ENCODE measurements around the gene TMEM80. TPM values are rescaled to one million over a fixed set of nuclear protein-coding genes. Genes with fewer than 3 reads are reported as not detected.

The TMEM80 gene
- total and polyA plus RNA-seq, 10 of the 15 experiments (the other 5 are each of a cell fraction or from before 2014, with no cell fraction given) = 6.7 to 30.9 (median 20.7) TPM

DNA sequence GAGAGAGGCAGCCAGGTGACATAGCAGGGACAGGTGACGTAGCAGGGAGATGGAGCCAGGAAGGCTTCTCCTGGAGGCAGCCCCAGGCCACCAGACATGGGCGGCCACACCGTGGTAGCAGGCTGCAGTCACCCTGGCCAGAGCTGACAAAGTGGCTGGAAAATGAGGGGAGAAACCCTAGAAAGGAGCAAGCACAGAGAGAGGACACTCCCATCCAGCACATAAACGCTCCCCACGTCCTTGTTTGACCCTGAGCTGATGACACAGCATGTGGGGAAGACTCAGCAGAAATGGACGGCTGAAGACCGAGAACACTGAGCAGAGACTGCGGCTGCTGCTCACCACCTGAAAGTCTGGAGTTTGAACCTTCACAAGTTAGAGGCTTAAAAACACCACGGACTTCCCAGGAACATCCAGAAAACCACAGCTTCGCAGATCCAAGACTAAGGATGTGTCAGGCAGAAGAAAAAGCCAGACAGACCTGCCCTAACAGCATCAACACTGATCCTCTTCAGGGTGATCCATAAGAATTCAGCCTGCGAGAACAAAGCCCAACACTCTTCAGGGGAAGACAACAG lies 29.8 kb upstream of the TMEM80 start (continued):
- no peak for TF ChIP-seq BCL3 (IDR thresholded peaks at IDR 0.05; ENCODE audit: borderline replicate concordance, insufficient read depth, low read depth, low read length, poor library complexity, severe bottlenecking)
- TF ChIP-seq MEF2A (IDR thresholded peaks at IDR 0.05; ENCODE audit: insufficient read depth, low read depth, low read length) = no peak
- no peak for TF ChIP-seq CREB1 (IDR thresholded peaks at IDR 0.05; ENCODE audit: low read depth)

- ChIA-PET SMC1A (ENCODE audit: uncharacterized antibody, unreplicated experiment) (interaction anchor here (1.2 kb wide), 1 partner anchor 23 kb away, joined by 3 read pairs; no protein-coding TSS in a partner anchor), CTCF (interaction anchor here (0.6 to 2.8 kb wide), 4 partner anchors 12 to 92 kb away, joined by 3 to 17 read pairs (median 4); no protein-coding TSS in a partner anchor), POLR2A (interaction anchor here (1.6 kb wide), 1 partner anchor 13 kb away, joined by 3 read pairs; no protein-coding TSS in a partner anchor), RAD21 (ENCODE audit: unreplicated experiment) (interaction anchor here (1.0 kb wide), 1 partner anchor 52 kb away, joined by 5 read pairs; no protein-coding TSS in a partner anchor)
- Histone ChIP-seq H4K20me1 (ENCODE audit: control insufficient read depth, insufficient read depth) (no peaks in the 10 kb centered on the region), H3K4me2 (ENCODE audit: control insufficient read depth, insufficient read depth) (no peak overlapping the region), H3K79me2 (ENCODE audit: control insufficient read depth, insufficient read depth, low read length) (no peaks in the 10 kb centered on the region), H3K9ac (ENCODE audit: control insufficient read depth, insufficient read depth, low read length) (no peak overlapping the region), H3K9me3 (replicated peaks; ENCODE audit: control insufficient read depth, insufficient read depth, low read length) (no peaks in the 10 kb centered on the region), H3K27ac (ENCODE audit: control insufficient read depth, insufficient read depth) (no peak overlapping the region), H3K36me3 (ENCODE audit: control insufficient read depth in 2 of 2, insufficient read depth in 2 of 2, low read length in 1 of 2) (peaks cover 6 to 9% of the 10 kb centered on the region in 2 experiments; a peak in 3 of 4 replicates), H3K4me3 (no peak overlapping the region), H3K27me3 (replicated peaks in 1 of 2; ENCODE audit: control insufficient read depth in 2 of 2, insufficient read depth in 2 of 2, low read length in 1 of 2) (no peaks in the 10 kb centered on the region), H3K4me1 (ENCODE audit: control insufficient read depth, insufficient read depth, low read length) (no peaks in the 10 kb centered on the region), H2AFZ (ENCODE audit: control insufficient read depth, low read depth, low read length) (no peak overlapping the region)
- BruUV-seq (replicated peaks) = no TSS peak
- ATAC-seq (no peak), FAIRE-seq (no peak), DNase-seq (ENCODE audit: low read depth, low spot score) (no peak)
- 98% methylated on average over 8 of the region's 8 CpGs for WGBS (ENCODE audit: insufficient coverage, insufficient replicate concordance, low lambda C conversion rate, missing lambda C conversion rate)
- intact Hi-C loops (cut with micrococcal nuclease; ENCODE audit: unreplicated experiment) (no loop called here), in situ Hi-C loops (cut with MboI) (no loop called here)
- TF ChIP-seq SMAD5 (IDR thresholded peaks at IDR 0.05; ENCODE audit: low read depth) = no peak
- TF ChIP-seq STAT3 (IDR thresholded peaks at IDR 0.05; ENCODE audit: low read depth, low read length) = no peak
- no peak for TF ChIP-seq PML (IDR thresholded peaks at IDR 0.05; ENCODE audit: low read length)
- no peak for TF ChIP-seq PAX5 (IDR thresholded peaks at IDR 0.05; ENCODE audit: borderline replicate concordance, low read depth, low read length)
- no peak for TF ChIP-seq E2F8 (IDR thresholded peaks at IDR 0.05; ENCODE audit: low read depth, partially characterized antibody)
- no peak for TF ChIP-seq CBFB (IDR thresholded peaks at IDR 0.05; ENCODE audit: low read depth)
- TF ChIP-seq PRDM15 (CRISPR knock-in tag; IDR thresholded peaks at IDR 0.05) = no peak
- no peak for TF ChIP-seq EGR1 (IDR thresholded peaks at IDR 0.05; ENCODE audit: borderline replicate concordance in 1 of 2, low read depth in 2 of 2, low read length in 2 of 2)
- TF ChIP-seq ZZZ3 (IDR thresholded peaks at IDR 0.05; ENCODE audit: control insufficient read depth, insufficient read length, low read depth) = no peak
- TF ChIP-seq NFIC (IDR thresholded peaks at IDR 0.05; ENCODE audit: low read depth, low read length) = no peak
- TF ChIP-seq NFXL1 (IDR thresholded peaks at IDR 0.05; ENCODE audit: borderline replicate concordance) = no peak
- TF ChIP-seq ZNF217 (IDR thresholded peaks at IDR 0.05) = no peak
Measured at GRCh38 chr11:673866-674265, 21.8 kb upstream of the TMEM80 start.

All from GM12878 (cell line).